GM12892 (cell line): ENCODE results near the gene ROMO1.
A peak's percentile ranks its signal among the peaks of the same experiment; 100 is the strongest.
"Not testable (repeated sequence)": the region's sequence is repeated elsewhere in the genome, so short reads cannot be mapped to it uniquely, and the experiment has no call there.

Source experiments
- DNase-seq: peaks from one replicate; pipeline ENCODE4 v3.0.0; 2011; ENCODE audit not compliant: insufficient read length
- FAIRE-seq: peaks from 2 replicates; lab custom pipeline; 2011; peaks lifted over from hg19 to GRCh38; lab: Jason Lieb, UNC
- POLR2A ChIP-seq: IDR thresholded peaks from 2 replicates; pipeline ENCODE4 v1.6.1; 2011; ENCODE audit warnings: low read depth, low read length, control low read depth
- POLR2AphosphoS5 ChIP-seq: IDR thresholded peaks from 2 replicates; pipeline ENCODE4 v1.6.1; 2011; ENCODE audit warnings: low read depth, low read length, control low read depth
- TAF1 ChIP-seq: IDR thresholded peaks from 2 replicates; pipeline ENCODE4 v1.6.1; 2011; ENCODE audit warnings: low read depth, mild to moderate bottlenecking, control low read depth, low read length, borderline replicate concordance

Gene ROMO1

GRCh38 chr20:35718321-35718720, 19.1 kb downstream of the ROMO1 start:
- 0 out of 2 replicates have a peak, but pooled peaks have one; percentile 25 for TF ChIP-seq POLR2AphosphoS5
- not testable (repeated sequence) for FAIRE-seq, DNase-seq

- DNase-seq = no peak
- TF ChIP-seq POLR2A (no peak), POLR2AphosphoS5 (no peak; the same call in 1 of the 2 replicates), TAF1 (no peak)
- no peak for FAIRE-seq
Measured at GRCh38 chr20:35718972-35719635, 19.9 kb downstream of the ROMO1 start.

GRCh38 chr20:35719717-35720116, 20.5 kb downstream of the ROMO1 start:
- no peak for FAIRE-seq

GRCh38 chr20:35720165-35721123, 21.2 kb downstream of the ROMO1 start:
- TF ChIP-seq TAF1 = no peak
- no peak; the same call in 1 of the 2 replicates for TF ChIP-seq POLR2A
- no peak; the same call in 1 of the 2 replicates for TF ChIP-seq POLR2AphosphoS5
- DNase-seq = no peak
- no peak for FAIRE-seq

More at GRCh38 chr20:35719717-35720116, 20.5 kb downstream of the ROMO1 start:
- DNase-seq = no peak
- TF ChIP-seq POLR2AphosphoS5 (no peak), TAF1 (no peak), POLR2A (no peak)

DNA sequence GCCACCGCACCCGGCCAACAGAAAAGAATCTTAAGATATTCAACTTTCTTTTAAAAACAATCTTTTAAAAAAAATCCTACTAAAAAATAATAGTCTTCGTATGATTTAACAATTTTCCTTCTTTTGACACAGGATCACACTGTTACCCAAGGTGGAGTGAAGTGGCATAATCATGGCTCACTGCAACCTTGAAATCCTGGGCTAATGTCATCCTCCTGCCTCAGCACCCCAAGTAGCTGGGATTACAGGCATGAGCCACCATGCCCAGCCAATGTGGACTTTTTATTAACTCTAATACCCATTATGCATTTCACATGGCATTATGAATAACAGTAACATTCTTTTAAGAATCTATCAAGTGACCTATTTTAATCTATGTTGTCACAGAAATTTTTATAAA, 22.0 kb downstream of the ROMO1 start:
- FAIRE-seq (no peak), DNase-seq (no peak)
- TF ChIP-seq TAF1 (no peak), POLR2A (0 out of 2 replicates have a peak, but pooled peaks have one; percentile 8)

DNA sequence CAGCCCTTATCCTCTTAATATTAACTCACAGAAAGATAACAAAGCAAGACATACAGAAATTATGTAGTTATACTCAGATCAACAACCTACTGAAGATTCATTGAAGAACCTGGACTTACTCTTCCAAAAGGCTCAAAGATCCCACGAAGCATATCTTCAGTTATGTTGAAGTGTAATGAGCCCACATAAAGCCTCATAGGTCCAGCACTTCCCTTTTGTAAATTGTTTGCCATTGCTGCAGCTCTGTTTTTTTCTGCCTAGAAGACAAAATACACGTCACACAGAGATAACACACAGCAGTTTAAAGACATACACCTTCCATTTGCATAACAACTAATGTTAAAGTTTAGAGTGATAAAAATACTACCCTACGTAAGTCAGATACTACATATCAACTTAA, 22.4 kb downstream of the ROMO1 start:
- TF ChIP-seq POLR2A (0 out of 2 replicates have a peak, but pooled peaks have one; percentile 31), TAF1 (no peak), POLR2AphosphoS5 (0 out of 2 replicates have a peak, but pooled peaks have one; percentile 52)
- no peak for DNase-seq
- FAIRE-seq = no peak

DNA sequence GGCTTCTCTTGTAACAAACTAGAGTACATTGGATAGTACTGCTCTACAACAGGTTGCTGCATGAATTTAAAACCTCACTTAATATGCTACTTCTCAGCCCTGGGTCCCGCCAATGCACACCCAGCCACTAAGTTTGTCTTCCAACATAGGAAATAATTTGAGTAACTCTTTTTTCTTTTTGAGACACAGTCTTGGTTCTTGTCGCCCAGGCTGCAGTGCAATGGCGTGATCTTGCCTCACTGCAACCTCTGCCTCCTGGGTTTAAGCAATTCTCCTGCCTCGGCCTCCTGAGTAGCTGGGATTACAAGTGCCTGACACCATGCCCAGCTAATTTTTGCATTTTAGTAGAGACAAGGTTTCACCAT, 24.1 kb downstream of the ROMO1 start:
- FAIRE-seq, DNase-seq: not testable (repeated sequence)
- TF ChIP-seq POLR2A = peak; percentile 31; the same call in 1 of the 2 replicates

DNA sequence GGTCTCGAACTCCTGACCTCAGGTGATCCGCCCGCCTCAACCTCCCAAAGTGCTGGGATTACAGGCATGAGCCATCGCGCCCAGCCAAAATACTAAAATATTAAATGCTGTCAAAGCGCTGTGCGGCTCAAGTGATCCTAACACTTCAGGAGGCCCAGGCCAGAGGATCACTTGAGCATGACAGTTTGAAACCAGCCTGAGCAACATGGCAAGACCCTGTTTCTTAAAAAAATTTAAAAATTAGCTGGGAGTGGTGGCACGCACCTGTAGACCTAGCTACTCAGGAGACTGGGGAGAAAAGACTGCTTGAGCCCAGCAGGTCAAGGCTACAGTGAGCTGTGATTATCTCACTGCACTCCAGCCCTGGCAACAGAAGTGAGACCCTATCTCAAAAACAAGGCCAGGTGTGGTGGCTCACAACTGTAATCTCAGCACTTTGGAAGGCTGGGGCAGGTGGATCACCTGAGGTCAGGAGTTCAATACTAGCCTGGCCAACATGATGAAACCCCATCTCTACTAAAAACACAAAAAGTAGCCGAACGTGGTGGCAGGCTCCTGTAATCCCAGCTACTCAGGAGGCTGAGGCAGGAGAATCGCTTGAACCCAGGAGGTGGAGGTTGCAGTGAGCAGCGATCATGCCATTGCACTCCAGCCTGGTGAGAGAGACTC, 24.6 kb downstream of the ROMO1 start:
- not testable (repeated sequence) for DNase-seq, FAIRE-seq
- peak; percentile 7; the same call in 1 of the 2 replicates for TF ChIP-seq POLR2AphosphoS5

GRCh38 chr20:35724321-35725230, 25.4 kb downstream of the ROMO1 start:
- FAIRE-seq = no peak
- peak; percentile 54; the same call in 1 of the 2 replicates for TF ChIP-seq POLR2A
- TF ChIP-seq POLR2AphosphoS5 = no peak
- TF ChIP-seq TAF1 = no peak
- no peak for DNase-seq

GRCh38 chr20:35726842-35727711, 27.9 kb downstream of the ROMO1 start:
- TF ChIP-seq POLR2AphosphoS5 = no peak; the same call in 1 of the 2 replicates
- TF ChIP-seq POLR2A = peak; percentile 33; the same call in 1 of the 2 replicates
- no peak for TF ChIP-seq TAF1
- FAIRE-seq (no peak), DNase-seq (no peak)
